Mucosa of descending colon (tissue), 3 donors: ENCODE data around the gene GABRG3. TPM values are rescaled to one million over a fixed set of nuclear protein-coding genes. Genes with fewer than 3 reads are reported as not detected.

ENCODE experiments used
- ATAC-seq: fragments of 200-7000 bp; cut with Tn5 transposase; one replicate; pipeline ENCODE4 v1.9.1; 2020; ENCODE audit warnings: mild to moderate bottlenecking, moderate library complexity
- DNase-seq, 3 donors: peaks; one replicate each; pipeline ENCODE4 v3.0.0-alpha.2; 2020
- H3K36me3 ChIP-seq: fragments of 200-600 bp; one replicate; pipeline ENCODE4 v1.8.0; 2021; ENCODE audit warnings: low read depth, mild to moderate bottlenecking
- H3K4me1 ChIP-seq: fragments of 200-600 bp; one replicate; pipeline ENCODE4 v1.8.0; 2021; ENCODE audit warnings: low read depth, mild to moderate bottlenecking
- H3K4me3 ChIP-seq: fragments of 200-600 bp; one replicate; pipeline ENCODE4 v1.8.0; 2021; ENCODE audit warnings: mild to moderate bottlenecking
- H3K9me3 ChIP-seq: fragments of 200-600 bp; one replicate; pipeline ENCODE4 v1.8.0; 2021; ENCODE audit warnings: mild to moderate bottlenecking
- CTCF ChIP-seq: fragments of 200-600 bp; IDR thresholded peaks from one replicate; pipeline ENCODE4 v1.8.0; 2022; ENCODE audit warnings: antibody characterized with exemption, mild to moderate bottlenecking
- intact Hi-C, 2 donors: fragments of 100-400 bp; cut with DNase I in 1 of 2; cut with micrococcal nuclease in 1 of 2; formaldehyde crosslinking; loops; one replicate each; pipeline versions ENCODE4 v1.11.0 to v1.11.1; 2022; cut with DNase I, micrococcal nuclease
- total RNA-seq, 3 donors: library from RNA; stranded (reverse); fragmentation: NEBNext Ultra II Directional in 2 of 3; extraction: Animal tissue kit (Norgen Biotek cat#: 25700) in 2 of 3; gene quantifications; one replicate each; pipeline versions ENCODE4 v1.2.1 to v1.2.4, GENCODE V29; 2021 to 2023
- donor health status: DM: no; HTN: no; CAD: no; lungs with moderate emphysema.
- donor health status: DM: no; HTN: no; CAD: no.
- donor health status: DM: no; HTN: yes; CAD: no.

The GABRG3 gene
- total RNA-seq, 3 donors from 2014 or later = 0.03 TPM; not detected in 2

- Histone ChIP-seq H3K9me3 (peaks cover 55% of the 10 kb centered on the region), H3K4me1 (no peaks in the 10 kb centered on the region), H3K4me3 (no peak overlapping the region), H3K36me3 (no peaks in the 10 kb centered on the region)
- intact Hi-C loops = no loop called here
- ATAC-seq (no peak), DNase-seq (no peak)
- TF ChIP-seq CTCF = no peak
Observed at GRCh38 chr15:27585041-27585640, 614.2 kb downstream of the GABRG3 start.

GRCh38 chr15:27587810-27588209 is 616.8 kb downstream of the GABRG3 start:
- H3K4me3 ChIP-seq = no peak overlapping the region
- ATAC-seq (no peak), DNase-seq (no peak)
- TF ChIP-seq CTCF = no peak
- peaks cover 64% of the 10 kb centered on the region for H3K9me3 ChIP-seq
- H3K36me3 ChIP-seq = no peaks in the 10 kb centered on the region
- intact Hi-C loops = no loop called here
- H3K4me1 ChIP-seq = no peaks in the 10 kb centered on the region

GRCh38 chr15:27589260-27589659 is 618.3 kb downstream of the GABRG3 start:
- DNase-seq = no peak
- no peak for TF ChIP-seq CTCF
- intact Hi-C loops = no loop called here
- H3K4me1 ChIP-seq = no peaks in the 10 kb centered on the region
- H3K36me3 ChIP-seq = no peaks in the 10 kb centered on the region
- no peak overlapping the region for H3K4me3 ChIP-seq
- H3K9me3 ChIP-seq = peaks cover 69% of the 10 kb centered on the region
- no peak for ATAC-seq

- Histone ChIP-seq H3K36me3 (no peaks in the 10 kb centered on the region), H3K4me3 (no peak overlapping the region), H3K4me1 (no peaks in the 10 kb centered on the region), H3K9me3 (peaks cover 74% of the 10 kb centered on the region)
- ATAC-seq (no peak), DNase-seq (no peak)
- no peak for TF ChIP-seq CTCF
- intact Hi-C loops = loop anchor here in 1 of 2 donors (10.0 kb wide), 1 partner anchor 55 kb away; no protein-coding TSS in a partner anchor
Observed at GRCh38 chr15:27589782-27590181, 618.8 kb downstream of the GABRG3 start.

Other genes with a start within 250 kb of the GABRG3 start
- 1 to 10 TPM in 2 of 3 donors, under 1 TPM in 1; 0.52 to 3.2 (median 3.1) TPM for gene GABRB3, start 198.1 kb upstream of the GABRG3 start, total RNA-seq
- gene GABRA5, start 104.1 kb upstream of the GABRG3 start, total RNA-seq = not detected